Breast epithelium (tissue), 4 donors: ENCODE measurements around the gene CCDC78. TPM values are rescaled to one million over a fixed set of nuclear protein-coding genes. Genes with fewer than 3 reads are reported as not detected.

Experiments
- DNase-seq, 2 donors: peaks; one replicate each; pipeline ENCODE4 v3.0.0-alpha.2; 2019; ENCODE audit warnings: low spot score in 2 of 2
- H3K27ac ChIP-seq, 2 donors: fragments of 200-600 bp; sonication (generic) in 1 of 2; one replicate each; pipeline ENCODE4 v1.5.1; 2016 to 2019; ENCODE audit warnings: mild to moderate bottlenecking in 1 of 2
- H3K27me3 ChIP-seq, 2 donors: fragments of 200-600 bp; sonication (generic) in 1 of 2; one replicate each; pipeline versions ENCODE4 v1.5.1 to v1.6.0; 2017 to 2019; ENCODE audit warnings: control low read depth in 1 of 2, mild to moderate bottlenecking in 1 of 2
- H3K36me3 ChIP-seq: fragments of 200-600 bp; one replicate; pipeline ENCODE4 v1.5.1; 2019
- H3K4me1 ChIP-seq, 2 donors: fragments of 200-600 bp; sonication (generic); one replicate each; pipeline ENCODE4 v1.5.1; 2016 to 2019; ENCODE audit warnings: control low read depth in 1 of 2
- H3K4me3 ChIP-seq, 3 donors: fragments of 200-600 bp; sonication (generic); 1 replicate in 2 of 3; 2 replicates in 1 of 3; pipeline ENCODE4 v1.5.1; 2016 to 2019; ENCODE audit warnings: mild to moderate bottlenecking in 3 of 3, moderate library complexity in 2 of 3
- H3K9me3 ChIP-seq, 2 donors: fragments of 200-600 bp; sonication (generic) in 1 of 2; one replicate each; pipeline ENCODE4 v1.5.1; 2016 to 2019; ENCODE audit warnings: control low read depth in 1 of 2
- POLR2A ChIP-seq: fragments of 450-650 bp; IDR thresholded peaks from one replicate; pipeline ENCODE4 v1.6.1; 2016; ENCODE audit warnings: antibody characterized with exemption, mild to moderate bottlenecking, moderate library complexity
- POLR2AphosphoS5 ChIP-seq, 3 donors: sonication (generic); formaldehyde crosslinking; IDR thresholded peaks; one replicate each; pipeline ENCODE4 v1.6.1; 2017; ENCODE audit warnings: antibody characterized with exemption in 3 of 3
- intact Hi-C: fragments of 100-400 bp; cut with DNase I; formaldehyde crosslinking; loops from one replicate; pipeline ENCODE4 v1.15.1; 2023; ENCODE audit warnings: low total_unique reads
- total RNA-seq, 3 donors: library from RNA; depleted of rRNA; stranded (reverse); fragments of >200 nt; gene quantifications; one replicate each; pipeline ENCODE4 v1.1.0, GENCODE V29; 2016
- TF ChIP-seq, protein P1 (sequence below), 3 donors: fragments of 450-650 bp; IDR thresholded peaks; one replicate each; pipeline ENCODE4 v1.5.1; 2016 to 2017; ENCODE audit warnings: antibody characterized with exemption in 3 of 3, mild to moderate bottlenecking in 3 of 3, moderate library complexity in 3 of 3

CCDC78 gene
- total RNA-seq, 3 donors from 2014 or later = 0.48 to 2.9 (median 2.6) TPM

DNA sequence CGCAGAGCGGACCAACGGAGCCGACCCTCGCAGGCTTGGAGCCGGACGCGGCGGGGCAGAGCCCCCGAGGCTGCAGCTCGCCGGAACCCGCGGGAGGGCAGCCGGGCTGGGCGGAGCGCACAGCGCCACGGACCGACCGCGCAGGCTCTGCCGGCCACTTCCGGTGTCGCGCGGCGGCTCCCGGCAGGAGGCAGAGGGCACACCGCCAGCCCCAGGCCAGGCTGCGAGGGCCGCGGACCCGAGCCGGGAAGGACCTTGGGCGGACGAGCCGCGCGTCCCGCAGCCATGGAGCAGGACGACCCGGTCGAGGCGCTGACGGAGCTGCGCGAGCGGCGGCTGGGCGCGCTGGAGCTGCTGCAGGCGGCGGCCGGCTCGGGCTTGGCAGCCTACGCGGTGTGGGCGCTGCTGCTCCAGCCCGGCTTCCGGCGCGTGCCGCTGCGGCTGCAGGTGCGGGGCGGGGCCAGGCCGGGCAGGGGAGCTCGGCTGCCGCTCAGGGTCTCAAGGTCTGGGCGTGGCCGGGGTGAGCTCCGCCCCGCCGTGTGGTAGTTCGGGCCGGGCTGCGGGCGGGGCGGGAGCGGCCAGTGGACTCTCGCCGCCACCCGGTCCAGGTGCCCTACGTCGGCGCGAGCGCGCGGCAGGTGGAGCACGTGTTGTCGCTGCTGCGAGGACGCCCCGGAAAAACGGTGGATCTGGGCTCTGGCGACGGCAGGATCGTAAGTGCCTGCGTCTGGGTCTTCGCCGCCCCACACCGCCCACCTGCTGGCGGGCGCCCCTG is 5.1 kb downstream of the CCDC78 start, which contains the start of gene ANTKMT:
Gene ANTKMT, plus strand, starts transcription at position 157 of the 775 bp plus-strand sequence. Its CDS starts 129 bp downstream, at position 286.
- DNase-seq = peak; percentile 74 to 76
- H3K27me3 ChIP-seq = no peaks in the 10 kb centered on the region
- intact Hi-C loops = no loop called here
- H3K9me3 ChIP-seq = no peaks in the 10 kb centered on the region
- peak within 1 kb of the TSS; percentile 64 to 79 (median 76) for H3K4me3 ChIP-seq
- TF ChIP-seq POLR2AphosphoS5 (IDR thresholded peaks at IDR 0.05) = no peak
- no peak for TF ChIP-seq POLR2A
- TF ChIP-seq, protein P1, sequence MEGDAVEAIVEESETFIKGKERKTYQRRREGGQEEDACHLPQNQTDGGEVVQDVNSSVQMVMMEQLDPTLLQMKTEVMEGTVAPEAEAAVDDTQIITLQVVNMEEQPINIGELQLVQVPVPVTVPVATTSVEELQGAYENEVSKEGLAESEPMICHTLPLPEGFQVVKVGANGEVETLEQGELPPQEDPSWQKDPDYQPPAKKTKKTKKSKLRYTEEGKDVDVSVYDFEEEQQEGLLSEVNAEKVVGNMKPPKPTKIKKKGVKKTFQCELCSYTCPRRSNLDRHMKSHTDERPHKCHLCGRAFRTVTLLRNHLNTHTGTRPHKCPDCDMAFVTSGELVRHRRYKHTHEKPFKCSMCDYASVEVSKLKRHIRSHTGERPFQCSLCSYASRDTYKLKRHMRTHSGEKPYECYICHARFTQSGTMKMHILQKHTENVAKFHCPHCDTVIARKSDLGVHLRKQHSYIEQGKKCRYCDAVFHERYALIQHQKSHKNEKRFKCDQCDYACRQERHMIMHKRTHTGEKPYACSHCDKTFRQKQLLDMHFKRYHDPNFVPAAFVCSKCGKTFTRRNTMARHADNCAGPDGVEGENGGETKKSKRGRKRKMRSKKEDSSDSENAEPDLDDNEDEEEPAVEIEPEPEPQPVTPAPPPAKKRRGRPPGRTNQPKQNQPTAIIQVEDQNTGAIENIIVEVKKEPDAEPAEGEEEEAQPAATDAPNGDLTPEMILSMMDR (IDR thresholded peaks at IDR 0.05) = no peak
- H3K4me1 ChIP-seq = peaks cover 14 to 19% of the 10 kb centered on the region in 2 donors
- H3K27ac ChIP-seq = peak within 1 kb of the TSS; percentile 75 to 88
- no peaks in the 10 kb centered on the region for H3K36me3 ChIP-seq

DNA sequence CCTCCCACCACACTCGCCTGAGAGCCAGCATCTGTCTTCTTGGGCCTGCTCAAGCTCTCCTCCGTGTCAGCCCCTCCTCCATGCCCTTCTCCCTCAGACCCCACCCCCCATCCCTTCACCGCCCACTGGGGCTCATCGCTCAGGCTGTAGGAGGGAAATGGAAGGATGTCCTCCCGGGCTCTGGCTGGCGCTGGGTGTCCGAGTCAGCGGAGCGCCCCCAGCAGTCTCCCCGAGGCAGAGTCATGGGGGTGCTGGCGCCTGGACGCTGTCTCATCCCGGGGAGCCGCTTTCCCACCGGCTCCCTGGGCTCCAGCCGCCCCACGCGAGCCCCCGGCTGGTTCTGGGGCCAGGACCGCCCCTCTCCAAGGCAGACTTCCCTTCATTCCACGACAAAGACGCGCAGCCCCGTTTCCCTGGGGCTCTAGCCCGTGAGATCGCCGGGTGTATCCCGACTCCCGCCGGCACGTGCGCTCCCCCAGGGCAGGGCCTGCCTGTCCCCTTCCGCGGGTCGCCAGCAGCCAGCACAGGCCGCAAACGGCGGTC is 5.7 kb downstream of the CCDC78 start:
- no peaks in the 10 kb centered on the region for H3K36me3 ChIP-seq
- intact Hi-C loops = no loop called here
- H3K4me1 ChIP-seq = peaks cover 14 to 24% of the 10 kb centered on the region in 2 donors
- no peaks in the 10 kb centered on the region for H3K27me3 ChIP-seq
- no peak for DNase-seq
- peak overlapping the region; percentile 64 to 79 (median 76) for H3K4me3 ChIP-seq
- H3K9me3 ChIP-seq = no peaks in the 10 kb centered on the region
- peak overlapping the region; percentile 75 to 88 for H3K27ac ChIP-seq
- no peak for TF ChIP-seq POLR2A
- TF ChIP-seq, protein P1 (IDR thresholded peaks at IDR 0.05) = no peak
- no peak for TF ChIP-seq POLR2AphosphoS5 (IDR thresholded peaks at IDR 0.05)

DNA sequence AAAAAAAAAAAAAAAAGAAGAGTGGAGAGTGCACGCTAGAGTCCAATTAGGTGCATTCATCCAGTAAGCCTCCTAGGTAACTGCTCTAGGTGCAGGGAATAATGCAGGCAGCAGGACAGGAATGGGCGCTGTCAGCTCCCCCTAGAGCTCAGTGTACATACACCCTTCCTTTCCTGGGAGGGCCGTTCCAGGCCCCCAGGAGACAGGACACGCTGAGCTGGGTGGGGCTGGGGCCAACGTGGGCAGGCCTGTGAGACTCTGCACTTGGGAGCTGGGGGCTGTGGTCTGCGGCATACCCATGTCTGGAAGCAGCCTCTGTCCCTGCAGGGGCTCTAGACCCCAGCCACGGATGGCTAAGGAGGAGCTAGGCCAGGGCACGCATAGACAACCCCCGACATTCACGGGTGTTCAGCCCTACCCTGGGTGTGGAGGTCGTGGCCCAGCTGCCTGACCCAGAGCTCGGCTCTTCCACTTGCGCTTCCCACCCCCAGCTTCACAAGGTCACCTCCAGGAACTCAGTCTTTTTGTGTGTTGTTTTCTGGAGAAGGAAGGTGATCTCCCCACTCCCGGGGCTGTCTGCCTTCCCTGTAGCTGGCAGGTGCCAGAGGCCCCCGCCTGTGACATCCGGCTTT is 6.3 kb downstream of the CCDC78 start:
- Histone ChIP-seq H3K4me1 (peaks cover 14 to 24% of the 10 kb centered on the region in 2 donors), H3K27ac (peak overlapping the region; percentile 75 to 88), H3K27me3 (no peaks in the 10 kb centered on the region), H3K36me3 (no peaks in the 10 kb centered on the region), H3K9me3 (no peaks in the 10 kb centered on the region), H3K4me3 (peak overlapping the region; percentile 64 to 79 (median 76))
- intact Hi-C loops = no loop called here
- no peak for DNase-seq
- no peak for TF ChIP-seq POLR2A
- TF ChIP-seq, protein P1 (IDR thresholded peaks at IDR 0.05) = no peak
- TF ChIP-seq POLR2AphosphoS5 (IDR thresholded peaks at IDR 0.05) = no peak

DNA sequence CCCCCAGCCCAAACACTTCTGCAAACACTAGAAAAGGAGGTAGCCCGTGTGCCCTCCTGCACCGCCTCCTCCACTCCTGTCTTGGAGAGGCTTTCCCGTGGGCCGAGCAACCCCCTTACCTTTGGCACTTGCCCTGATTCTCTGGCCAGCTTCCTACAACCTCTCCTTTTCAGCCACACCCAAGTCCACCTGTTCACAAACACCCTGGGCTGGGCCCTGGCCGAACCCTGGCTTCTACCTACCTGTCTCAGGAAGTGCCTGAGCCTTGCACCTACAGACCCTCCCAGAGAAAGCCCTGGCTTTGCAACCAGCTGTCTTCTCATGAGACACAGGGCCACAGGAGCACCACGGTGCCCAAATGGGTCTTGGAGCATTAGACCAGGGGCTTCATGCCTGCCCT is 7.3 kb downstream of the CCDC78 start:
- Histone ChIP-seq H3K4me1 (peaks cover 14 to 24% of the 10 kb centered on the region in 2 donors), H3K36me3 (no peaks in the 10 kb centered on the region), H3K9me3 (no peaks in the 10 kb centered on the region), H3K27me3 (no peaks in the 10 kb centered on the region), H3K27ac (no peak overlapping the region), H3K4me3 (no peak overlapping the region)
- intact Hi-C loops = no loop called here
- TF ChIP-seq, protein P1 (IDR thresholded peaks at IDR 0.05) = no peak
- TF ChIP-seq POLR2A (no peak), POLR2AphosphoS5 (IDR thresholded peaks at IDR 0.05) (no peak)
- DNase-seq = no peak

DNA sequence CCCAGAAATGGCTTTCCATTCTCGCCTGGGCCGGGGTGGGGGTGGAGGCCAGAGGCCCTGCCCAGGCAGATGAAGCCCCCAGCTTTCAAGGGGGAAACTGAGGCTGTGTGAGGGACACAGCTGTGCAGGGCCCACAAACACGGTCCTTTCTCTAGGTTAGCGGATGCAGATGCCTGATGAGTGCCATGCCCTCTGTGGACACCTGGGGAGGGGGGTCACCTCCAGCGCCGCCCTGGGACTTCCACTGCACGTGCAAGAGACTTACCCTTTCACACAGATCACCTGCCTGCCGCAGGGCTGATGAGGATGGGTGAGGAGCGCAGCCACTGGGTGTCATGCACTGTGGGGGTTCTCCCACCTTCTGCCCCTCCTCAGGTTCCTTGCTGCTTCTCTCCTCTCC is 7.9 kb downstream of the CCDC78 start:
- Histone ChIP-seq H3K4me3 (no peak overlapping the region), H3K36me3 (no peaks in the 10 kb centered on the region), H3K4me1 (peaks cover 14 to 24% of the 10 kb centered on the region in 2 donors), H3K27me3 (no peaks in the 10 kb centered on the region), H3K27ac (no peak overlapping the region), H3K9me3 (no peaks in the 10 kb centered on the region)
- no peak for DNase-seq
- intact Hi-C loops = no loop called here
- TF ChIP-seq, protein P1 (IDR thresholded peaks at IDR 0.05) = no peak
- TF ChIP-seq POLR2A (no peak), POLR2AphosphoS5 (IDR thresholded peaks at IDR 0.05) (no peak)
